Measurements from ENCODE around the gene REN. TPM values are rescaled to one million over a fixed set of nuclear protein-coding genes. Genes with fewer than 3 reads are reported as not detected.
A peak's percentile ranks its signal among the peaks of the same experiment; 100 is the strongest.

The REN gene
- total and polyA plus RNA-seq, 9 donors, result 1.0 to 71.6 (median 3.7) TPM

DNA sequence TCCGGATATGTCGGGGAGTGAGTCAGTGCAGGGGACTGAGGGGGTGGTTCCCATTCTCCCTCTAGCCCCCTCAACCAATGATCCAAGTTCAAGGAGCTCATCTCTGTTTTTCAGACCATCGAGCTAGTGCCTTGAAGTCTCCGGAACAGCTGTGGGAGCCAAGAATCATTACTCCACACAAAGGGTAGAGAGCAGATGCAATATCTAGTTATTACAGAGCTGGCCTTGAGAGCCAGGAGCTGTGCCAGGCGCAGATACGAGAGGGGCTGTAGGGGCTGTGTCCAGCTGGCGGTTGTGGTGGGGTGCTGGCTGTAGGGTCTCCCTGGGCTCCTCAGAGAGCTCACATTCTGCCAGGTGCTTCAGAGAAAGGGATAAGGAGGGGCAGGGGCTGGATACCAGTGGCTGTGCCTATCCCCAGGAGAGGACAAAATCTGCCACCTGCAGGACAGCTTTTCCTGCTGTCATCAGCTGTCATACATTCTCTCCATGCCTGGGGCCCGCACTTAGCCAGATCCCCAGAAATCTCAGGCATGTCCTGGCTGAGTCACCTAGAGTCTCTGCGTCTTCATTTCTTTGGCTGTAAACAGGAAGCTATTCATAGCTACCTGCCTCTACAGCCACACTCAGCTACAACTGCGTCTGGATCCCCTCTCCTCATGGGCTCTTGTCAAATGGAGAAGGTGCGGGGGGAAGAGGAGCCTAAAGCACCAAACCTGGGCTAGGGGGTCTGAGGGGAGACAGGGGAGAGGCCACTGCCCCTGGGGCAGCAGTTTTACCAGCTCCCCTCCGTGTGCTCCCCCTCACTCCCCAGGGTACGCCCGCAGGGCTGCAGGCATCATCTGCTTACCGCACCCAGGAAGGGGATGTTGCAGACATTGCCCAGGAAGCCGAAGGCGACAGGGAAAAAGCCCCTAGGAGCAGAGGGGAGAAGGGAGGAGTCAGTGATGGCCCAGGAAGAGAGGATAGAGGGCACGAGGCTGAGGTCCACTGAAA, 32.5 kb upstream of the REN start:
- no peak overlapping the region for H3K4me3 ChIP-seq
- peak overlapping the region in 1 of 2 donors; percentile 60 for H3K27ac ChIP-seq
- intact Hi-C loops (cut with DNase I), result loop anchor here in 1 of 4 donors (5.0 kb wide), 1 partner anchor 51 kb away; no protein-coding TSS in a partner anchor
- DNase-seq, result peak; percentile 26 to 60 (median 42)
- H3K36me3 ChIP-seq, result no peaks in the 10 kb centered on the region
- H3K9me3 ChIP-seq, result no peaks in the 10 kb centered on the region
- H3K4me1 ChIP-seq (ENCODE audit: insufficient read depth), result peaks cover 7% of the 10 kb centered on the region
- whole genome bisulfite sequencing, 3 donors, result 40 to 45% (median 43%) methylated on average over 18 of the region's 18 CpGs
- TF ChIP-seq POLR2A (IDR thresholded peaks at IDR 0.05) (no peak), EP300 (IDR thresholded peaks at IDR 0.05) (no peak)
- TF ChIP-seq, protein P1, sequence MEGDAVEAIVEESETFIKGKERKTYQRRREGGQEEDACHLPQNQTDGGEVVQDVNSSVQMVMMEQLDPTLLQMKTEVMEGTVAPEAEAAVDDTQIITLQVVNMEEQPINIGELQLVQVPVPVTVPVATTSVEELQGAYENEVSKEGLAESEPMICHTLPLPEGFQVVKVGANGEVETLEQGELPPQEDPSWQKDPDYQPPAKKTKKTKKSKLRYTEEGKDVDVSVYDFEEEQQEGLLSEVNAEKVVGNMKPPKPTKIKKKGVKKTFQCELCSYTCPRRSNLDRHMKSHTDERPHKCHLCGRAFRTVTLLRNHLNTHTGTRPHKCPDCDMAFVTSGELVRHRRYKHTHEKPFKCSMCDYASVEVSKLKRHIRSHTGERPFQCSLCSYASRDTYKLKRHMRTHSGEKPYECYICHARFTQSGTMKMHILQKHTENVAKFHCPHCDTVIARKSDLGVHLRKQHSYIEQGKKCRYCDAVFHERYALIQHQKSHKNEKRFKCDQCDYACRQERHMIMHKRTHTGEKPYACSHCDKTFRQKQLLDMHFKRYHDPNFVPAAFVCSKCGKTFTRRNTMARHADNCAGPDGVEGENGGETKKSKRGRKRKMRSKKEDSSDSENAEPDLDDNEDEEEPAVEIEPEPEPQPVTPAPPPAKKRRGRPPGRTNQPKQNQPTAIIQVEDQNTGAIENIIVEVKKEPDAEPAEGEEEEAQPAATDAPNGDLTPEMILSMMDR (IDR thresholded peaks at IDR 0.05), result no peak
- no peaks in the 10 kb centered on the region for H3K27me3 ChIP-seq

GRCh38 chr1:204197068-204197467, 30.9 kb upstream of the REN start:
- TF ChIP-seq EP300 (IDR thresholded peaks at IDR 0.05), result no peak
- TF ChIP-seq, protein P1 (IDR thresholded peaks at IDR 0.05), result no peak
- no peak overlapping the region for H3K4me3 ChIP-seq
- intact Hi-C loops (cut with DNase I), result loop anchor here in 1 of 4 donors (5.0 kb wide), 1 partner anchor 50 kb away; no protein-coding TSS in a partner anchor
- H3K36me3 ChIP-seq, result no peaks in the 10 kb centered on the region
- H3K4me1 ChIP-seq (ENCODE audit: insufficient read depth), result peaks cover 7% of the 10 kb centered on the region
- whole genome bisulfite sequencing, 3 donors, result 94 to 96% (median 95%) methylated on average over 5 of the region's 5 CpGs
- no peak for DNase-seq
- no peaks in the 10 kb centered on the region for H3K9me3 ChIP-seq
- no peak overlapping the region for H3K27ac ChIP-seq
- no peaks in the 10 kb centered on the region for H3K27me3 ChIP-seq

DNA sequence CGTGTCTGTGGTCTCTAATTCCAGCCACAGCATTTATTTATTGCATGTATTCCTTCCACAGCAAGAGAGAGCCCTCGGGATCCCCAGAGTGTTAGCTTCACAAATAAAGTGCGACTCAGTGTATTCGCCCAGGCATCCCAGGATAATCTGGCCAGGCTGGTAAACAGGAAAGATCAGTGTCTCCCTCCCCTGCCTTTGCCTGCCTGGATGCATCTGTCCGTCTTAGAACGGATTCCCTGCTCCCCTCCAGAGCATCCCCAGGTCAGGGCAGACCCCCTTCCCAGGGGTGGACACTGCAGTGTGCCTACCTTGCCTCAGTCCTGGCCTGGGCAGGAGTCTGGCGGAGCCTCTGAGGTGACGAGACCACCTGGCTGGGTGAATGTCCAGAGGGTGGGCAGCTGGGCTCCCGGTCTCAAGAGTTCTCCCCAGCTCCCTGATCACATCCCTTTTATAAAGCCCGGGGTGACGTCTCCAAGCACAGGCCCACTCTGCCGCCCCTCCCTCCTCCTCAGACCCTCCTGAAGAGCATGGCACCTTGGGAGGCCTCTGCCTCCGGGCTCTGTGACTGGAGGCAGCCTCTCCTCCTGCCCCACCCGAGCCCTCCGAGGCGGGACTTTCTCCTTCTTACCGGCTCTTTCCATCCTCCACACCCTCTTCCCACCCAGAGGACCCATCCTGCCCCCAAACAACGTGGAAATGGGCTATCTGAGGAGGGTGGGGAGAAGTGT, 30.1 kb upstream of the REN start, which contains the start of gene KISS1:
Gene KISS1, minus strand, starts transcription at position 424 of the 728 bp plus-strand sequence. CDS start 3,615 bp downstream, outside the sequence.
- Histone ChIP-seq H3K4me1 (ENCODE audit: insufficient read depth) (peaks cover 7% of the 10 kb centered on the region), H3K27ac (no peak within 1 kb of the TSS), H3K36me3 (no peaks in the 10 kb centered on the region), H3K27me3 (no peaks in the 10 kb centered on the region), H3K9me3 (no peaks in the 10 kb centered on the region), H3K4me3 (no peak within 1 kb of the TSS)
- intact Hi-C loops (cut with DNase I), result loop anchor here in 1 of 4 donors (5.0 kb wide), 1 partner anchor 49 kb away; no protein-coding TSS in a partner anchor
- no peak for TF ChIP-seq EP300 (IDR thresholded peaks at IDR 0.05)
- no peak for TF ChIP-seq POLR2A (IDR thresholded peaks at IDR 0.05)
- TF ChIP-seq, protein P1 (IDR thresholded peaks at IDR 0.05), result no peak
- WGBS, 3 donors, result 76 to 78% (median 77%) methylated on average over 18 of the region's 18 CpGs
- peak in 1 of 5 donors; percentile 26 for DNase-seq

- TF ChIP-seq EP300 (IDR thresholded peaks at IDR 0.05) (no peak), POLR2A (IDR thresholded peaks at IDR 0.05) (no peak)
- H3K9me3 ChIP-seq, result no peaks in the 10 kb centered on the region
- intact Hi-C loops (cut with DNase I), result loop anchor here in 1 of 4 donors (5.0 kb wide), 1 partner anchor 47 kb away; no protein-coding TSS in a partner anchor
- no peaks in the 10 kb centered on the region for H3K27me3 ChIP-seq
- DNase-seq, result peak in 1 of 5 donors; percentile 8
- 86 to 92% (median 88%) methylated on average over 7 of the region's 7 CpGs for WGBS, 3 donors
- H3K4me1 ChIP-seq (ENCODE audit: insufficient read depth), result peaks cover 8% of the 10 kb centered on the region
- no peak overlapping the region for H3K4me3 ChIP-seq
- no peak overlapping the region for H3K27ac ChIP-seq
- no peaks in the 10 kb centered on the region for H3K36me3 ChIP-seq
Measured at GRCh38 chr1:204194771-204195170, 28.6 kb upstream of the REN start.

Data from ovary (tissue), 9 donors.